Spinal cord (tissue), 10 donors: ENCODE results near the gene CDK18. TPM values are rescaled to one million over a fixed set of nuclear protein-coding genes. Genes with fewer than 3 reads are reported as not detected.

Experiments
- DNase-seq, 6 donors: peaks; one replicate each; pipeline versions ENCODE4 v3.0.0 to v3.0.0-alpha.2; 2013 to 2015; ENCODE audit warnings: low spot score in 6 of 6, low read depth in 4 of 6
- H3K27ac ChIP-seq: one replicate; pipeline ENCODE4 v1.5.1; 2013; ENCODE audit warnings: low read depth, low read length, control low read depth
- H3K27me3 ChIP-seq: one replicate; pipeline ENCODE4 v1.6.1; 2013; ENCODE audit warnings: low read length; ENCODE audit not compliant: control insufficient read depth, insufficient read depth
- H3K36me3 ChIP-seq: one replicate; pipeline ENCODE4 v1.6.1; 2013; ENCODE audit warnings: low read length; ENCODE audit not compliant: control insufficient read depth, insufficient read depth
- H3K4me1 ChIP-seq: one replicate; pipeline ENCODE4 v1.6.1; 2013; ENCODE audit warnings: low read length; ENCODE audit not compliant: control insufficient read depth, insufficient read depth
- H3K4me3 ChIP-seq: one replicate; pipeline ENCODE4 v1.5.1; 2013; ENCODE audit warnings: low read depth, low read length, control low read depth
- H3K9me3 ChIP-seq: one replicate; pipeline ENCODE4 v1.6.1; 2013; ENCODE audit warnings: low read length; ENCODE audit not compliant: control insufficient read depth, insufficient read depth
- WGBS: methylation state at CpG from one replicate; pipeline ENCODE4 v1.1.5; 2013; ENCODE audit warnings: missing lambda C conversion rate; ENCODE audit not compliant: insufficient coverage; 5-methylcytosine and 5-hydroxymethylcytosine counted together
- polyA plus RNA-seq, 2 donors: library from polyadenylated mRNA; unstranded; fragments of 120-200 nt; gene quantifications; one replicate each; pipeline ENCODE4 v1.2.1, GENCODE V29; 2013; ENCODE audit not compliant: insufficient read length in 2 of 2
- total RNA-seq, 2 donors: library from RNA; depleted of rRNA in 1 of 2; stranded (reverse); fragments of 120-200 nt in 1 of 2; fragments of >200 nt in 1 of 2; gene quantifications; one replicate each; pipeline versions ENCODE4 v1.2.3 to v1.2.4, GENCODE V29; 2013 to 2014
- donor health status: healthy.

Gene CDK18
- total and polyA plus RNA-seq, 4 donors = 11.6 to 139 (median 66.2) TPM

GRCh38 chr1:205466595-205467220 lies 37.8 kb upstream of the CDK18 start:
- H3K27ac ChIP-seq = peak overlapping the region; percentile 47
- H3K4me1 ChIP-seq = peaks cover 15% of the 10 kb centered on the region
- H3K9me3 ChIP-seq = no peaks in the 10 kb centered on the region
- WGBS = 9% methylated on average over 6 of the region's 7 CpGs
- DNase-seq = peak in 2 of 6 donors; percentile 53 to 85
- H3K27me3 ChIP-seq = peaks cover 2% of the 10 kb centered on the region
- no peaks in the 10 kb centered on the region for H3K36me3 ChIP-seq
- no peak overlapping the region for H3K4me3 ChIP-seq

DNA sequence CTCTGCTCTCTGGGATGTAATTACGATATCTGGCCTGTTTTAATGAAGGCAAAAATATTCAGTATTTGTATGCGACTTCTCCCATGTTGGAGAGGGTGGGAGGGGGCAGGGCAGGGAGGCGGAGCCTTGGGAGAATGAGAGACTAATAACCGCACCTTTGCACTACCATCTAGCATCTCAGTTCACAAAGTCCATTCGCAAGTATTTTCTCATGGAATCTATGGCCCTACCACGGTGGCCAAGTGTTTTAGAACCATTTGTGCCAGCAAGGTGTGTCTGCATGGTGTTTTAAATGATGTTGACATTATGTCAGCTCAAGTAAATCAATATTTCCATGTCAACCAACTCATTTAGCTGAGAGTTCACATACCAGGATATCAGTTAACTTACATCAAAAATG lies 34.3 kb upstream of the CDK18 start:
- no peak overlapping the region for H3K27ac ChIP-seq
- no peak overlapping the region for H3K4me3 ChIP-seq
- peaks cover 21% of the 10 kb centered on the region for H3K4me1 ChIP-seq
- DNase-seq = no peak
- no CpG with 5 or more reads among the region's 6 CpGs for WGBS
- H3K27me3 ChIP-seq = peaks cover 2% of the 10 kb centered on the region
- H3K9me3 ChIP-seq = no peaks in the 10 kb centered on the region
- H3K36me3 ChIP-seq = no peaks in the 10 kb centered on the region

- Histone ChIP-seq H3K9me3 (peaks cover 2% of the 10 kb centered on the region), H3K4me3 (no peak overlapping the region), H3K27me3 (peaks cover 2% of the 10 kb centered on the region), H3K36me3 (no peaks in the 10 kb centered on the region), H3K4me1 (peaks cover 14% of the 10 kb centered on the region), H3K27ac (no peak overlapping the region)
- DNase-seq = peak in 1 of 6 donors; percentile 50
- 18% methylated on average over 8 of the region's 13 CpGs for WGBS
Measured at GRCh38 chr1:205472737-205473441, 31.6 kb upstream of the CDK18 start.

DNA sequence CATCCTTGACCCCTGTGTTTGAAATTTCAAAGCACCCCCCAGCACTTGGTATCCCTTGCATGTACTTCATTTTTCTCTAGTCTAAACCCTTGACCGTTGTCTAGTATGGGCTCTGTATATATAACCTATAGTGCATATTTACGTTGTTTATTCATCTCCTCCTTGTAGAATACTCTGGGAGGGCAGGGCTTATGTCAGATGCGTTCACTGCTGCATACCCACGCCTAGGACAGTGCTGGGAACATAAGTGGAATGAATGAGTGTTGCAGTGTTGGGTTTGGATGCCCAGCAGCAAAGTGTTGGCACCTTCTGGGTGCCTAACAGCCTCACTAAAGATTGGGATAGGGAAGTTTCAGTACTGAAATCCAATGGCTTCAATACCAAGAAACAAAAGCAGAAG lies 31.0 kb upstream of the CDK18 start:
- WGBS = 61% methylated on average over 2 of the region's 4 CpGs
- Histone ChIP-seq H3K27me3 (peaks cover 2% of the 10 kb centered on the region), H3K36me3 (no peaks in the 10 kb centered on the region)

GRCh38 chr1:205473966-205474365 lies 30.5 kb upstream of the CDK18 start:
- 92% methylated on average over 7 of the region's 7 CpGs for WGBS

More for the DNA sequence above, 31.0 kb upstream of the CDK18 start:
- Histone ChIP-seq H3K27ac (no peak overlapping the region), H3K4me1 (peaks cover 17% of the 10 kb centered on the region), H3K4me3 (no peak overlapping the region), H3K9me3 (peaks cover 2% of the 10 kb centered on the region)
- no peak for DNase-seq

DNA sequence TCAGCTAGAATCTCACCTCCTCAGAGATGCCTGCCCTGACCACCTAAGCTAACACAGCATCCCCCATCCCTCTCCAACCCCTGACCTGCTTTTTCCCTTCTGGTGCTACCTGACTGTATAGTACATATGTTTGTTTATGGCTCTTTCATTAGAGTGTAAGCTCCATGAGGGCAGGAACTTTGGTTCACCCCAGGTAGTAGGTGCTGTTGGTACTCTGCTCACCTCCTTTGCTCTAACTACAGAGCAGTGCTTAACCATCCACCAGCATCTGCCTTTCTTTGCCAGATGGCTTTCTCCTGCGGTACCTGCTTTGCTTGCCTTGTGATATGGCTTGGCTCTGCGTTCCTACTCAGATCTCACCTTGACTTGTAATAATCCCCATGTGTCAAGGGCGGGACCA lies 29.9 kb upstream of the CDK18 start:
- Histone ChIP-seq H3K36me3 (no peaks in the 10 kb centered on the region), H3K9me3 (peaks cover 2% of the 10 kb centered on the region), H3K27ac (no peak overlapping the region), H3K4me1 (peaks cover 17% of the 10 kb centered on the region), H3K27me3 (peaks cover under 1% of the 10 kb centered on the region), H3K4me3 (no peak overlapping the region)
- DNase-seq = no peak
- WGBS = 95% methylated on average over 3 of the region's 3 CpGs

More at GRCh38 chr1:205473966-205474365, 30.5 kb upstream of the CDK18 start:
- peaks cover 17% of the 10 kb centered on the region for H3K4me1 ChIP-seq
- no peak overlapping the region for H3K4me3 ChIP-seq
- H3K9me3 ChIP-seq = peaks cover 2% of the 10 kb centered on the region
- H3K36me3 ChIP-seq = no peaks in the 10 kb centered on the region
- peaks cover 2% of the 10 kb centered on the region for H3K27me3 ChIP-seq
- no peak overlapping the region for H3K27ac ChIP-seq
- no peak for DNase-seq

DNA sequence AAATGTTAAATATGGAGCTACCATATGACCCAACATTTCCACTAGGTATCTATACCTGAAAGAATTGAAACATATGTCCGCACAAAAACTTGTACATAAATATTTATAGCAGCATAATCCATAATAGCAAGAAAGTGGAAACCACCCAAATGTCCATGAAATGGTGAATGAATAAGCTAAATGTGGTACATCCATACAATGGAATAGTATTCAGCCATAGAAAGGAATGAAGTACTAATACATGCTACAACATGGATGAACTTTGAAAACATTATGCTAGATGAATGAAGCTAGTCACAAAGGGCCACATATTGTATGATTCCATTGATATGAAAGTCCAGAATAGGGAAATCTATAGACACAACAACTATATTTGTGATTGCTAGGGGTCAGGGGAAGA lies 28.6 kb upstream of the CDK18 start:
- no peak for DNase-seq
- peaks cover 2% of the 10 kb centered on the region for H3K9me3 ChIP-seq
- no peak overlapping the region for H3K27ac ChIP-seq
- no peaks in the 10 kb centered on the region for H3K27me3 ChIP-seq
- no CpG with 5 or more reads among the region's 1 CpG for WGBS
- no peaks in the 10 kb centered on the region for H3K36me3 ChIP-seq
- no peak overlapping the region for H3K4me3 ChIP-seq
- H3K4me1 ChIP-seq = peaks cover 17% of the 10 kb centered on the region

DNA sequence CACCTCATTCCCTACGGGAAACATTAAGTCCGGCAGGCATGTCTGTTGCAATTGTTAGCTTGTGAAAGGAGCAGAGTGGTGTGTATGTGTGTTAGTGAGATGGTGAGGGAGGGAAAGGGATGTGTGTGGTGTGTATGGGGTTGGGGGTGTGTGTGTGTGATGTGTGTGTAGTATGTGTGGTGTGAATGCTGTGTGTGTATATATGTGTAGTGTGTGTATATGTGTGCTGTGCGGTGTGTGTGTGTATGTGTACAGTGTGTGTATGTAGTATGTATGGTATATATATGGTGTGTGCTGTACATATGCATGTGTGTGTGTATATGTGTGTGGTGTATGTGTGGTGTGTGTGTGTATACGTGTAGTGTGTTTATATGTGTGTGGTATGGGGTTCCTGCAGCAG lies 27.8 kb upstream of the CDK18 start:
- no peak for DNase-seq
- H3K36me3 ChIP-seq = no peaks in the 10 kb centered on the region
- peaks cover 2% of the 10 kb centered on the region for H3K9me3 ChIP-seq
- H3K27ac ChIP-seq = no peak overlapping the region
- 90% methylated on average over 2 of the region's 4 CpGs for WGBS
- no peak overlapping the region for H3K4me3 ChIP-seq
- peaks cover 17% of the 10 kb centered on the region for H3K4me1 ChIP-seq
- H3K27me3 ChIP-seq = peaks cover 5% of the 10 kb centered on the region

DNA sequence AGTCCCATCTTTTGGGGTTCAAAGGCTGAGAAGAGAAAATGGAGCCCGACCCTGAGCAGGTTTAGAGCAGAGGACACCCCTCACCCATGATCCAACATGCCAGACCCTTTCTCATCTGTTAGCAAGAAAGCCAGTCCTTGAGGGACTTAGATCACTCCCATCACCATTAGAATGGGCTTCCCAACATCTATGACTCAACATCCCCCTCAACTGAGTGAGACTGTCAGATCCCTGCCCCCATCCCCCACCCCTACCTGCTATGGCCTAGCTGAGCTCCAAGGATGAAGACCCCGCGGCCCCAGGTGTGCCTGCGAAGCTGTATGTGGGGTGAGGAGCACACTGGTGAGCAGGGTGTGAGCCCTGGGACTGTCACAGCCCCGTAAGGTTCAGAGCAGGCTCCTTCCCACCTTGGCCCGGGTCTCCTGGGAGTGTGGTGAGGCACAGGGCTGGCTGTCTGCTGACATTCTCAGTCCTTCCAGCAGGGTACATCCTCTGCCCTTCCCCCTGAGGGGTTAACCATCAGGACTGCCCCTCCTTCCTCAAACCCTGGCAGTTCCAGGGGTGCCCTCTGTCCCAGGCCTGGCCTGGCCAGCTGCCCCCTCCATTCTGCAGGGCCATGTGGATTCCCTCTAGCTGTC lies 27.2 kb upstream of the CDK18 start:
- DNase-seq = no peak
- peaks cover 20% of the 10 kb centered on the region for H3K4me1 ChIP-seq
- 59% methylated on average over 3 of the region's 6 CpGs for WGBS
- H3K9me3 ChIP-seq = peaks cover 2% of the 10 kb centered on the region
- H3K27me3 ChIP-seq = peaks cover 6% of the 10 kb centered on the region
- H3K36me3 ChIP-seq = no peaks in the 10 kb centered on the region
- no peak overlapping the region for H3K4me3 ChIP-seq
- H3K27ac ChIP-seq = no peak overlapping the region
